NCI-H1105 (cell line): ENCODE measurements around the gene TTLL11.
A peak's percentile ranks its signal among the peaks of the same experiment; 100 is the strongest.

Experiments used
- DNase-seq: peaks from one replicate; lab custom pipeline; 2025; lab: John Stamatoyannopoulos, UW

TTLL11 gene

GRCh38 chr9:122110100-122110833 lies 17.2 kb upstream of the TTLL11 start:
- no peak for DNase-seq

GRCh38 chr9:122109035-122109813 lies 16.1 kb upstream of the TTLL11 start:
- DNase-seq, result no peak

- DNase-seq, result no peak
These were observed 14.2 kb upstream of the TTLL11 start for GRCh38 chr9:122107291-122107805.

- no peak for DNase-seq
These were observed 13.5 kb upstream of the TTLL11 start for GRCh38 chr9:122106576-122106975.

GRCh38 chr9:122103985-122104384 lies 10.9 kb upstream of the TTLL11 start:
- no peak for DNase-seq

- DNase-seq, result no peak
These were observed 9.0 kb upstream of the TTLL11 start for GRCh38 chr9:122102156-122102555.

- DNase-seq, result no peak
These were observed 7.6 kb upstream of the TTLL11 start for GRCh38 chr9:122100756-122101155.

- peak; percentile 59 for DNase-seq
These were observed 6.3 kb upstream of the TTLL11 start for GRCh38 chr9:122099271-122099869.

GRCh38 chr9:122097679-122098315 lies 4.7 kb upstream of the TTLL11 start:
- DNase-seq, result no peak

GRCh38 chr9:122096620-122097415 lies 3.7 kb upstream of the TTLL11 start:
- DNase-seq, result no peak

GRCh38 chr9:122095010-122095767 lies 2.1 kb upstream of the TTLL11 start:
- DNase-seq, result peak; percentile 29

- DNase-seq, result no peak
These were observed 1.2 kb downstream of the TTLL11 start for GRCh38 chr9:122091682-122092592.

GRCh38 chr9:122090981-122091380 lies 2.1 kb downstream of the TTLL11 start:
- DNase-seq, result no peak

- DNase-seq, result no peak
These were observed 2.7 kb downstream of the TTLL11 start for GRCh38 chr9:122090287-122090883.

GRCh38 chr9:122088880-122089706 lies 4.0 kb downstream of the TTLL11 start:
- DNase-seq, result no peak

- DNase-seq, result no peak
These were observed 5.5 kb downstream of the TTLL11 start for GRCh38 chr9:122087406-122088200.

- no peak for DNase-seq
These were observed 6.2 kb downstream of the TTLL11 start for GRCh38 chr9:122086873-122087272.
